Heart left ventricle (tissue), 13 donors: ENCODE measurements around the gene PRADC1.

ENCODE experiments used
- CTCF ChIP-seq, 12 donors: fragments of 200-600 bp; sonication (generic) in 4 of 12; IDR thresholded peaks; one replicate each; pipeline versions ENCODE4 v1.5.0 to v1.8.0; 2018 to 2022; ENCODE audit warnings: antibody characterized with exemption in 12 of 12, mild to moderate bottlenecking in 5 of 12
- POLR2A ChIP-seq, 2 donors: fragments of 450-650 bp; IDR thresholded peaks; one replicate each; pipeline ENCODE4 v1.6.1; 2017; ENCODE audit warnings: antibody characterized with exemption in 2 of 2, mild to moderate bottlenecking in 2 of 2, moderate library complexity in 2 of 2
- donor health status: ischemic (EF 13 %, LVEDD 7.1; RV severe dilation, severe dysfunction).
- donor health status: DM: no; HTN: yes; CAD: no.
- donor health status: DM: no; HTN: no; CAD: no.
- donor health status: ischemic (EF 25% LVEDD 6.9; RV normal size, moderate dysfunction).
- donor health status: ischemic (EF 25% LVEDD 5.7; RV mildly dilated, moderate dysfunction).
- donor health status: ischemic (EF 35%, LVEDD 5.7; RV mildly dilated, moderate dysfunction).
- donor health status: nonischemic (EF 11% LVEDD 7.7; RV severe dilation, severe dysfunction).
- donor health status: DM: yes; HTN: yes; CAD: no.
- donor health status: PGD.
- donor health status: ischemic (EF 29% LVEDD 5.4; RV normal size, mild dysfunction).
- donor health status: nonischemic (EF 23%, LVEDD 6.1; RV moderate dilation, normal function).

GRCh38 chr2:73269686-73270465 lies 36.8 kb upstream of the PRADC1 start:
- TF ChIP-seq CTCF (IDR thresholded peaks at IDR 0.05) (no peak), POLR2A (IDR thresholded peaks at IDR 0.05) (no peak)
